Panc1 (cell line): ENCODE results near the gene SMURF2. TPM values are rescaled to one million over a fixed set of nuclear protein-coding genes. Genes with fewer than 3 reads are reported as not detected.
"Not testable (repeated sequence)": the region's sequence is repeated elsewhere in the genome, so short reads cannot be mapped to it uniquely, and the experiment has no call there.

Experiments used
- ATAC-seq: fragments of 200-7000 bp; cut with Tn5 transposase; 2 replicates; pipeline ENCODE4 v1.9.1; 2020; ENCODE audit warnings: mild to moderate bottlenecking, moderate library complexity
- BruUV-seq: library from RNA; stranded (reverse); fragments of 400-500 nt; replicated peaks from 2 replicates; lab custom pipeline; 2021; lab: Mats Ljungman, UMichigan
- CTCF ChIA-PET: fragments of 300-600 bp; sonication (Branson Sonifier 250); formaldehyde crosslinking; loops from one replicate; lab custom pipeline; 2022; ENCODE audit warnings: antibody characterized with exemption; lab: Charles Lee
- POLR2A ChIA-PET: fragments of 300-600 bp; sonication (Branson Sonifier 250); formaldehyde crosslinking; loops from one replicate; lab custom pipeline; 2022; ENCODE audit warnings: antibody characterized with exemption; lab: Charles Lee
- DNase-seq: peaks from one replicate; pipeline ENCODE4 v3.0.0-alpha.2; 2010; ENCODE audit warnings: low read depth, low spot score
- H3K27ac ChIP-seq: 2 replicates; pipeline ENCODE4 v1.5.1; 2011; ENCODE audit warnings: mild to moderate bottlenecking, low read length, inconsistent platforms
- H3K27me3 ChIP-seq: fragments of 200-500 bp; sonication (Bioruptor generic); 2 replicates; pipeline ENCODE4 v1.6.0; 2014; ENCODE audit warnings: low read length, inconsistent platforms; ENCODE audit not compliant: control insufficient read depth, insufficient read depth
- H3K36me3 ChIP-seq: fragments of 200-500 bp; sonication (Bioruptor generic); 2 replicates; pipeline ENCODE4 v1.5.1; 2014; ENCODE audit warnings: inconsistent platforms, mild to moderate bottlenecking, low read length, moderate library complexity; ENCODE audit not compliant: control insufficient read depth, insufficient read depth
- H3K4me1 ChIP-seq: 2 replicates; pipeline ENCODE4 v1.5.1; 2011; ENCODE audit warnings: inconsistent platforms, mild to moderate bottlenecking, low read length, moderate library complexity; ENCODE audit not compliant: control insufficient read depth, insufficient read depth
- H3K4me3 ChIP-seq, 2 experiments: 2 replicates each; pipeline ENCODE4 v1.5.1; 2011 to 2012; ENCODE audit warnings: low read depth in 2 of 2, low read length in 2 of 2, mild to moderate bottlenecking in 2 of 2, inconsistent platforms in 1 of 2, moderate library complexity in 1 of 2
- H3K9me3 ChIP-seq: fragments of 200-500 bp; sonication (Bioruptor generic); 2 replicates; pipeline ENCODE4 v1.5.1; 2014; ENCODE audit warnings: low read depth, mild to moderate bottlenecking, inconsistent platforms, low read length, moderate library complexity; ENCODE audit not compliant: control insufficient read depth, insufficient read depth
- POLR2AphosphoS5 ChIP-seq: IDR thresholded peaks from 2 replicates; pipeline ENCODE4 v1.6.1; 2012; ENCODE audit warnings: mild to moderate bottlenecking, low read depth, low read length, moderate library complexity
- SIN3A ChIP-seq: IDR thresholded peaks from 2 replicates; pipeline ENCODE4 v1.6.1; 2012; ENCODE audit warnings: low read depth, mild to moderate bottlenecking, low read length, moderate library complexity, borderline replicate concordance; ENCODE audit not compliant: insufficient read depth
- TCF7L2 ChIP-seq: IDR thresholded peaks from 2 replicates; pipeline ENCODE4 v1.6.1; 2011; ENCODE audit warnings: mild to moderate bottlenecking, low read depth, low read length, inconsistent platforms
- in situ Hi-C: cut with HindIII; loops from 2 replicates; pipeline ENCODE4 v1.10.0; 2016; ENCODE audit warnings: low sequenced_read_pairs, low pct_unique_long_range_greater_than_20kb
- intact Hi-C: fragments of 100-400 bp; cut with micrococcal nuclease; formaldehyde crosslinking; loops from one replicate; pipeline ENCODE4 v1.10.0; 2022; ENCODE audit not compliant: unreplicated experiment
- total RNA-seq: library from RNA; stranded (reverse); gene quantifications from one replicate; pipeline ENCODE4 v1.2.1, GENCODE V29; 2021; ENCODE audit not compliant: unreplicated experiment
- TF ChIP-seq, protein P1 (sequence below): fragments of 450-650 bp; IDR thresholded peaks from 2 replicates; pipeline ENCODE4 v1.5.1; 2017; ENCODE audit warnings: mild to moderate bottlenecking
- TF ChIP-seq, protein P2 (sequence below), 2 experiments: IDR thresholded peaks; 2 replicates each; pipeline ENCODE4 v1.6.1; 2011 to 2012; ENCODE audit warnings: low read depth in 2 of 2, control low read depth in 1 of 2, low read length in 1 of 2, mild to moderate bottlenecking in 1 of 2, moderate library complexity in 1 of 2; ENCODE audit not compliant: insufficient read depth in 1 of 2

The SMURF2 gene
- total RNA-seq, 1 experiment from 2014 or later: 21.3 TPM

DNA sequence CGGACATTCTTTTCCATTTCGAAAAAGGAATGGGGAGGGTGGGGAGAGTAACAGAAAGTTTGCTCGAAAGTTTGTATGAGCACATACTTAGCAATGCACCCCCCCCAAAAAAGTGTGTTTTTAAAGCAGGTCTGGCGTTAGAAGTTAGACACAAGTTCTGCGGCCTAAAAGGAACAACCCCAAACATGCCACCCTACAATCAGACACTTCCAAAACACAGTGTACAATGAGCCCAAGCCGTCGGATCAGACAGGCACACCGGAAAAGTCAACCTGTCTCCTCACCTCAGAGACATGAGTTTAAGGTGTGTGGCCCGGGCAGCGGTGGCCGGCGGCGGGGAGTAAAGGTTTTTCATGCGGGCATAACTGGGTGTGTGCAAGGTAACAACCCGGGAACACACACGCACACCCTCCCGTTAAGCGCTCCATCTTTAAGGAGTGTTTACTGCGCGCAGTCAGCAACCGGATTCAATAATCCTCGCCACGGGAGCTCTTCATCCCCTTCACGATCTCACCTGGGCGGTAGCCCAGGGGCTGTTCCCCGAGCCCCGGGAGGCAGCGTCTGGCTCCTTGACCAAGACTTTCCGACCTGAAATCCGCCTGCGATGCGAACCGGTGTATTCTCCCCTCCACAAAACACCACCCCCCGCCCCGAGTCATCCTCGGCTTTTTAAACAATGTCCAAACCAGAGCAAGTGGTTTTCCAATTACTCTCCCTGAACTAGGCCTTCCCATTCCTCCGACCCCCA is 955 bp downstream of the SMURF2 start:
- DNase-seq, BruUV-seq, in situ Hi-C loops, CTCF ChIA-PET, H3K27me3 ChIP-seq, H3K9me3 ChIP-seq, H3K36me3 ChIP-seq: not testable (repeated sequence)
- POLR2A ChIA-PET: interaction anchor here (0.6 kb wide), 1 partner anchor 56 kb away, joined by 5 read pairs; no protein-coding TSS in a partner anchor
- intact Hi-C loops: loop anchor here (10.0 kb wide), 1 partner anchor 54 kb away; no protein-coding TSS in a partner anchor
- H3K27ac ChIP-seq: peak overlapping the region; percentile 68
- TF ChIP-seq SIN3A: 0 out of 2 replicates have a peak, but pooled peaks have one; percentile 57
- peak; percentile 7 for ATAC-seq
- H3K4me1 ChIP-seq: peaks cover 28% of the 10 kb centered on the region; the same call in 1 of the 2 replicates
- H3K4me3 ChIP-seq: peak overlapping the region; percentile 60 to 64

DNA sequence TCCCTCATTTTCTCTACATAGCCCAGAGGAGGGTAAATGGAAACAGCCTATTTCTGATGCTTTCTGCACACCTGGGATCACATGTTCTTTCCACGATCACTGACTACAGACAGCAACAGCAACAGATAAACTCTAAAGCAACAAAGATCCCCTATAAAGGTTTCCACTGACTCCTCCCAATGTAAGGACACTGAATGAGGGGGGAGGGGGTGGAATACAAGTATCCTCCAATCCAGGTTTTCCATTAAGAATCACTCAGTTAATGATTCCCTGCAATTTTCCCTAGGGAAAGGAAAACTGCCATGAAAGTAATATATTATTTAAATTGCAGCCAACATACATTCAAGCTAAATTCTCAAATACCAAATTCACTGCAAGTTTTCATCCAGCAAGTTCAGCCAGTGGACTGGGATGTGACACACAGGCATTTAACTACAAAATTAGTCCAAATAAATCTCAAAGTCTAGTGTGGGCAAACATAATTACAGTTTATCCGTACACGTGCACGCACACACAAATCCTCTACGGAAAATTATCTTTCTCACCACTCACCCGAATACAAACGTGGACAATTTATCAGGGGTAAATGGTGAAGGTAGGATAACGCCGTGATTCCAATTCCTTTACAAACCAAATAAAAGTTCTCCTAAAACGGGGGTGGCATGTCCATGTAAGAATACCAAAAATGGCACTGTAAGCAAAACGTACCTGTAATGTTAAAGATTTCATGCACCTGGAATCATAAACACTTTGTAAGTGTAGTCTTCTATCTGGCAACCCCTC is 1.7 kb downstream of the SMURF2 start:
- CTCF ChIA-PET, DNase-seq, H3K36me3 ChIP-seq, POLR2A ChIA-PET, ATAC-seq, H3K27me3 ChIP-seq, H3K9me3 ChIP-seq, in situ Hi-C loops: not testable (repeated sequence)
- Histone ChIP-seq H3K27ac (peak overlapping the region; percentile 68), H3K4me3 (peak overlapping the region; percentile 60 to 64), H3K4me1 (peaks cover 28% of the 10 kb centered on the region; the same call in 1 of the 2 replicates)
- intact Hi-C loops: loop anchor here (10.0 kb wide), 1 partner anchor 54 kb away; no protein-coding TSS in a partner anchor
- TSS peak; percentile 60 for BruUV-seq

DNA sequence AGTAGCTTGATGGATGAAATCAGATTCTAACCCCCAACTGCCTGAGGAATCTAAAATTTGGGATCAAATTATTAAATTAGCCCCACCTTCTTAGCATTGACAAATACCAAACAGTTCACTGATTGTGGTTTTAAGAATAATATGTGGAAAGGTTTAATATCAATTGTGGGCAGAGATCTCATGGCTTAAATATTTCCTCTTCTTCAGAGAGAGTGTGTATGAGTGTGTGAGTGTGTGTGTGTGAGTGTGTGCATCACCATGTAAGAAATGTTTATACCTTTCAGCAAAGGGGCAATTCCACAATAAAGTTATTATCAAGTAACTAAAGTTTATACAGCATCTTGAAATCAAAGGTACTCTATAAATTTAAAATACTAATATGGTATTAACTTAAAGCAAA is 3.2 kb downstream of the SMURF2 start:
- BruUV-seq: no TSS peak
- in situ Hi-C loops: no loop called here
- intact Hi-C loops: no loop called here
- peaks cover 5% of the 10 kb centered on the region for H3K36me3 ChIP-seq
- H3K4me1 ChIP-seq: peaks cover 24% of the 10 kb centered on the region
- H3K27me3 ChIP-seq: no peaks in the 10 kb centered on the region
- ATAC-seq (no peak), DNase-seq (no peak)
- no peak overlapping the region for H3K4me3 ChIP-seq
- ChIA-PET POLR2A (no interaction called here), CTCF (no interaction called here)
- H3K27ac ChIP-seq: no peak overlapping the region
- no peaks in the 10 kb centered on the region for H3K9me3 ChIP-seq
- TF ChIP-seq TCF7L2 (no peak), POLR2AphosphoS5 (no peak), SIN3A (no peak)
- TF ChIP-seq, protein P1, sequence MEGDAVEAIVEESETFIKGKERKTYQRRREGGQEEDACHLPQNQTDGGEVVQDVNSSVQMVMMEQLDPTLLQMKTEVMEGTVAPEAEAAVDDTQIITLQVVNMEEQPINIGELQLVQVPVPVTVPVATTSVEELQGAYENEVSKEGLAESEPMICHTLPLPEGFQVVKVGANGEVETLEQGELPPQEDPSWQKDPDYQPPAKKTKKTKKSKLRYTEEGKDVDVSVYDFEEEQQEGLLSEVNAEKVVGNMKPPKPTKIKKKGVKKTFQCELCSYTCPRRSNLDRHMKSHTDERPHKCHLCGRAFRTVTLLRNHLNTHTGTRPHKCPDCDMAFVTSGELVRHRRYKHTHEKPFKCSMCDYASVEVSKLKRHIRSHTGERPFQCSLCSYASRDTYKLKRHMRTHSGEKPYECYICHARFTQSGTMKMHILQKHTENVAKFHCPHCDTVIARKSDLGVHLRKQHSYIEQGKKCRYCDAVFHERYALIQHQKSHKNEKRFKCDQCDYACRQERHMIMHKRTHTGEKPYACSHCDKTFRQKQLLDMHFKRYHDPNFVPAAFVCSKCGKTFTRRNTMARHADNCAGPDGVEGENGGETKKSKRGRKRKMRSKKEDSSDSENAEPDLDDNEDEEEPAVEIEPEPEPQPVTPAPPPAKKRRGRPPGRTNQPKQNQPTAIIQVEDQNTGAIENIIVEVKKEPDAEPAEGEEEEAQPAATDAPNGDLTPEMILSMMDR: no peak
- TF ChIP-seq, protein P2, sequence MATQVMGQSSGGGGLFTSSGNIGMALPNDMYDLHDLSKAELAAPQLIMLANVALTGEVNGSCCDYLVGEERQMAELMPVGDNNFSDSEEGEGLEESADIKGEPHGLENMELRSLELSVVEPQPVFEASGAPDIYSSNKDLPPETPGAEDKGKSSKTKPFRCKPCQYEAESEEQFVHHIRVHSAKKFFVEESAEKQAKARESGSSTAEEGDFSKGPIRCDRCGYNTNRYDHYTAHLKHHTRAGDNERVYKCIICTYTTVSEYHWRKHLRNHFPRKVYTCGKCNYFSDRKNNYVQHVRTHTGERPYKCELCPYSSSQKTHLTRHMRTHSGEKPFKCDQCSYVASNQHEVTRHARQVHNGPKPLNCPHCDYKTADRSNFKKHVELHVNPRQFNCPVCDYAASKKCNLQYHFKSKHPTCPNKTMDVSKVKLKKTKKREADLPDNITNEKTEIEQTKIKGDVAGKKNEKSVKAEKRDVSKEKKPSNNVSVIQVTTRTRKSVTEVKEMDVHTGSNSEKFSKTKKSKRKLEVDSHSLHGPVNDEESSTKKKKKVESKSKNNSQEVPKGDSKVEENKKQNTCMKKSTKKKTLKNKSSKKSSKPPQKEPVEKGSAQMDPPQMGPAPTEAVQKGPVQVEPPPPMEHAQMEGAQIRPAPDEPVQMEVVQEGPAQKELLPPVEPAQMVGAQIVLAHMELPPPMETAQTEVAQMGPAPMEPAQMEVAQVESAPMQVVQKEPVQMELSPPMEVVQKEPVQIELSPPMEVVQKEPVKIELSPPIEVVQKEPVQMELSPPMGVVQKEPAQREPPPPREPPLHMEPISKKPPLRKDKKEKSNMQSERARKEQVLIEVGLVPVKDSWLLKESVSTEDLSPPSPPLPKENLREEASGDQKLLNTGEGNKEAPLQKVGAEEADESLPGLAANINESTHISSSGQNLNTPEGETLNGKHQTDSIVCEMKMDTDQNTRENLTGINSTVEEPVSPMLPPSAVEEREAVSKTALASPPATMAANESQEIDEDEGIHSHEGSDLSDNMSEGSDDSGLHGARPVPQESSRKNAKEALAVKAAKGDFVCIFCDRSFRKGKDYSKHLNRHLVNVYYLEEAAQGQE (IDR thresholded peaks at IDR 0.05; ENCODE audit: insufficient read depth in 1 of 2, low read depth in 2 of 2, low read length in 1 of 2): no peak
